HG03196 (cell line): ENCODE data around the gene C2orf68.
"Not testable (repeated sequence)": the region's sequence is repeated elsewhere in the genome, so short reads cannot be mapped to it uniquely, and the experiment has no call there.

Experiments
- ATAC-seq: cut with Tn5 transposase; IDR thresholded peaks from one replicate; pipeline ENCODE4 v1.9.1; 2021; ENCODE audit not compliant: unreplicated experiment

The C2orf68 gene

GRCh38 chr2:85599468-85600234 is 12.2 kb downstream of the C2orf68 start:
- no peak for ATAC-seq

GRCh38 chr2:85598594-85599340 is 13.1 kb downstream of the C2orf68 start:
- no peak for ATAC-seq

GRCh38 chr2:85597241-85597640 is 14.6 kb downstream of the C2orf68 start:
- ATAC-seq, result no peak

GRCh38 chr2:85596486-85597143 is 15.3 kb downstream of the C2orf68 start:
- ATAC-seq, result no peak

- no peak for ATAC-seq
Measured at GRCh38 chr2:85596026-85596333, 15.9 kb downstream of the C2orf68 start.

- peak; percentile 95 for ATAC-seq
Measured at GRCh38 chr2:85595301-85596025, 16.4 kb downstream of the C2orf68 start, which contains the start of gene RNF181. RNF181 (plus strand) TSS chr2:85595745; CDS start chr2:85595764, 19 bp downstream.

- ATAC-seq, result no peak
Measured at GRCh38 chr2:85594715-85595300, 17.1 kb downstream of the C2orf68 start.

- no peak for ATAC-seq
Measured at GRCh38 chr2:85593023-85593422, 18.8 kb downstream of the C2orf68 start.

- ATAC-seq, result not testable (repeated sequence)
Measured at GRCh38 chr2:85592299-85592698, 19.6 kb downstream of the C2orf68 start.

GRCh38 chr2:85591563-85591962 is 20.3 kb downstream of the C2orf68 start:
- ATAC-seq, result no peak

- no peak for ATAC-seq
Measured at GRCh38 chr2:85590950-85591349, 20.9 kb downstream of the C2orf68 start.

GRCh38 chr2:85589982-85590791 is 21.7 kb downstream of the C2orf68 start:
- no peak for ATAC-seq

GRCh38 chr2:85589181-85589580 is 22.7 kb downstream of the C2orf68 start:
- no peak for ATAC-seq

GRCh38 chr2:85588645-85589044 is 23.2 kb downstream of the C2orf68 start:
- ATAC-seq, result no peak

- no peak for ATAC-seq
Measured at GRCh38 chr2:85588236-85588635, 23.6 kb downstream of the C2orf68 start.

GRCh38 chr2:85585781-85586105 is 26.1 kb downstream of the C2orf68 start:
- no peak for ATAC-seq

GRCh38 chr2:85584857-85585780 is 26.7 kb downstream of the C2orf68 start:
- ATAC-seq, result peak; percentile 38

GRCh38 chr2:85584354-85584856 is 27.5 kb downstream of the C2orf68 start, which contains the start of gene VAMP5:
VAMP5 (plus strand) TSS chr2:85584431; CDS start chr2:85584491, 60 bp downstream.
- peak; percentile 27 for ATAC-seq
